Endometrial microvascular endothelial cells (primary cell): Measurements from ENCODE around the gene OR2T33. TPM values are rescaled to one million over a fixed set of nuclear protein-coding genes. Genes with fewer than 3 reads are reported as not detected.
"Not testable (repeated sequence)": the region's sequence is repeated elsewhere in the genome, so short reads cannot be mapped to it uniquely, and the experiment has no call there.

Experiments used
- in situ Hi-C: cut with HindIII; loops from 2 replicates; pipeline ENCODE4 v1.10.0; 2017; ENCODE audit warnings: low sequenced_read_pairs, low pct_unique_long_range_greater_than_20kb; ENCODE audit errors: inconsistent ontology term
- total RNA-seq: library from RNA; depleted of rRNA; stranded (reverse); fragments of >200 nt; gene quantifications from one replicate; pipeline ENCODE4 v1.2.3, GENCODE V29; 2015; ENCODE audit errors: inconsistent ontology term

Gene OR2T33, protein sequence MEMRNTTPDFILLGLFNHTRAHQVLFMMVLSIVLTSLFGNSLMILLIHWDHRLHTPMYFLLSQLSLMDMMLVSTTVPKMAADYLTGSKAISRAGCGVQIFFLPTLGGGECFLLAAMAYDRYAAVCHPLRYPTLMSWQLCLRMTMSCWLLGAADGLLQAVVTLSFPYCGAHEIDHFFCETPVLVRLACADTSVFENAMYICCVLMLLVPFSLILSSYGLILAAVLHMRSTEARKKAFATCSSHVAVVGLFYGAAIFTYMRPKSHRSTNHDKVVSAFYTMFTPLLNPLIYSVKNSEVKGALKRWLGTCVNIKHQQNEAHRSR
- total RNA-seq = not detected

DNA sequence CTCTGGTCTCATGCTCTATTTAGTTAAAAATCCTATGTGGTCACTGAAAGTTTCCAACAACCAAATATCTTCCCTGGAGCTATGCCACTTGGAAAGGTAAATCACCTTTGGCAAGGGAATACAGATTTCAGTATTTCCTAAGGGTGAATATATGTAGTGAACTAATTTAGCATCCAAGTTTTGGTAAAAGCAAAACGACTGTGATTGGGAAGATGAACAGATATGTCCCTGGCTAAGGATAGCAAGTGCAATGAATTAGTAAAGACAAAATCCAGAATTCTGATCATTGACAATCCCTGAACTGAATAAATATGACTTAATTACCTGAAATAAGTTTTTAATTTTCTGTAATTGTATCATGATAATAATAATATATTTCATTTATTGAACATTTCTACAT, at the start of gene OR2T33:
OR2T33 (minus strand) TSS at position 101 of the 400 bp plus-strand sequence. CDS start 4,162 bp downstream, outside the sequence.
- in situ Hi-C loops = no loop called here

DNA sequence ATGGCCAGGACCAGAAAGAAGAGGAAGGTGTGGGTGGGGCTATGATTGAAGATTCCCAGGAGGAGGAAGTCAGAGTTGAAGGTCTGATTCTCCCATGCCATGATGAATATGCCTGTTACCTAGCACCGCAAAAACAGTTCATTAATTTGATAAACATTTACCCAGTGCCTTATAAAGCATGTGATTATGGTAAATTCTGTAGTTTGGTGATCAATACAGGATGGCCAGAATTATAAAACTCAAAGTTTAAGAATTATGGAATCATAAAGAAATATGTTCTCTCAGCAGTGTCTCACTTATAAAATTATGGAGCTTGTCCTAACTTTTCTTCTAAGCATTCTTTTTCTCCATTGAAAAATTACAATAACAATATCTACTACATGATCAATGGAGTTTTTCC, 46.7 kb upstream of the OR2T33 start, which contains the start of gene OR2M7:
OR2M7 (minus strand) TSS at position 101 of the 400 bp plus-strand sequence; CDS start at position 101, 0 bp downstream.
- in situ Hi-C loops = no loop called here

DNA sequence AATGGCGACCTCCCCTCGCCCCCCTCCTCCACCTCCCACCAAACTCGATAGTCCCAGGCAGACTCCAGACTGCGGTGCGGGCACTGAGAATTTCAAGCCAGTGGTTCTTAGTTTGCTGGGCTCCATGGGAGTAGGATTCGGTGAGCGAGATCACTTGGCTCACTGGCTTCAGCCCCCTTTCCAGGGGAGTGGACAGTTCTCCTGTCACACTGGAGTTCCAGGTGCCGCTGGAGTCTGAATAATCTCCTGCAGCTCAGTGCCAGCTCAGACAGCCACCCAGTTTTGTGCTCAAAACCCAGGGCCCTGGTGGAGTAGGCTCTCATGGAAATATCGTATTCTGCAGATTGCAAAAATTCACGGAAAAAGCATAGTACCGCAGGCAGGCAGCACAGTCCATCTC, 39.0 kb upstream of the OR2T33 start:
- in situ Hi-C loops = no loop called here

DNA sequence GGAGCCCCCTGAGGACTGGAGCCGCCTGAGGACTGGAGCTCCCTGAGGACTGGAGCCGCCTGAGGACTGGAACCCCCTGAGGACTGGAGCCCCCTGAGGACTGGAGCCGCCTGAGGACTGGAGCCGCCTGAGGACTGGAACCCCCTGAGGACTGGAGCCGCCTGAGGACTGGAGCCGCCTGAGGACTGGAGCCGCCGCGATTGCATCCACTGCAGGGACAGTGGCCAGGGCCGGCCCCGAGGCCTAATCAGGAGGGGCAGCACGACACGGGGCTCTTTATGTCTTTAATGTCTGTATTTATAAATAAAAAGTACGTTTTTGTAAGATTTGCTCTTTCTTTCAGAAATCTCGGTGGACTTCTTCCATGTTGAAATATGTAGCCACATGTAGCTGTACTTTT, 29.0 kb upstream of the OR2T33 start:
- in situ Hi-C loops = not testable (repeated sequence)

DNA sequence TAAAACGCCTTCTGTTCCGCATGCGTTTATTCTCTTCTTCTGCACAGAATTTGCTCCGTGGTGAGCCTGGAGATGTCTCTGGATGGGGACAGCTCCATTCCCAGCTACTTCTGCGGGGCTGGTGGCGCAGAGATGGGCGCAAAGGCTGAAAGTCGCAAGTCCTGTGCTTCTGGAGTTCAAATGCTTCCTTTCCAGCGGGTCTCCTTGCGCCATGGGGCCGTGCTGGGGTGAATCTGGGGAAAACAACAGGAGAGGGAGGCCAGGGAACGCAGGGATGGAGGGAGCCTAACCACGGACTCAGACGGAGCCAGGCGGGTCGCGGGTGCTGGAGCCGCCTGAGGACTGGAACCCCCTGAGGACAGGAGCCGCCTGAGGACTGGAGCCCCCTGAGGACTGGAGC, 28.3 kb upstream of the OR2T33 start:
- in situ Hi-C loops = no loop called here

DNA sequence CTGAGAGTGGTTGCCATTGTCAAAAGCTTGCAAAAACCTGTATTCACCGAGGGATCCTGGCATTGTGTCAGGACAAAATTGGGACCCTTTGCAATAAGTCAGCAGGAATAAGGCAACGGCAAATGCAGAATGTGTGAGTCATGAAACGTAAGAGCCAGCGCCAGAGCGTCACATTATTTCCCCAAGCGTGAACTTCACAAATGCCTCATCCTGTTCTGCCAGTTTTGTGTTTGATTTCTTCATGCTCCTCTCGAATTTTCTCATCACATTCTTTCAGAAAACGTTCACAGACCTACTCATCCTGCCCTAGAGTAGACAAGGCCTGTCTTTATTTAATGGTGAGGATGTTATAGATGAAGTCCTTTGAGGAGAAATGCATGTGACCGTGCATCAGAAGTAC, 27.9 kb upstream of the OR2T33 start:
- in situ Hi-C loops = not testable (repeated sequence)

DNA sequence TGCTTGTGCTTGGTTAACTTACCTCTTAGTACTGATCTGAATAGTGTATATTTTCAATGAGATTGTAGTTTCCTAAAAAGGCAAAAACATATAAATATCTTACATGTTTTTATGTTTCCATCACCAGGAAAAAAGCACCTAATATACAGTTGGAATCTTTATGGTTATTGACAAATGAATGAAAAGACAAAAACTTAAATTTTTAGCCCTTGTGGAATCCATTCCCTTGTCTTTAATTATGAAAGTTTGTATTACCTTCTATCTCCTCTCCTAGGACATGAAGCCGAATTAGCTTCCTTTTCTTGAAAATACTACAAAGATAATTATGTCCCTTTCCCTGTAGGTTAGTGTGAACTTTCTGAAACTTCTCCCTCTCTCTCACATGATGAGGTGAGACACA, 25.5 kb upstream of the OR2T33 start, which contains the start of gene OR2T12:
OR2T12 (minus strand) TSS at position 101 of the 400 bp plus-strand sequence. CDS start 7,846 bp downstream, outside the sequence.
- in situ Hi-C loops = no loop called here

DNA sequence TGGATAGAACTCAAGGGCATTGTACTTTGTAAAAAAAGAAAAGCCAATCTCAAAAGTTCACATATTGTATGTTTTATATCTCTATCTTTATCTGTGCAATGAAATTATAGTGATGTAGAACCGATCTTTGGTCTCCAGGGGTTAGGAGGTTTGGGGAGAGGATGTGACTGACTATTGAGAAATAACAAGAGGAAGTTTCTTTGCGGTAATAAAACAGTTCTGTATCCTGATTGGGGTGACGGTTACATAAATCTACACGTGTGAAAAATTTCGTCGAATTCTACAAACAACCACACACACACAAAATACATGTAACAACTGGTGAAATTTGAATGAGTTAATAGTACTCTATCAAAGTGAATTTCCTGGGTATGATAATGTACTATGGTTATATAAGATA, 10.6 kb upstream of the OR2T33 start:
- in situ Hi-C loops = no loop called here

DNA sequence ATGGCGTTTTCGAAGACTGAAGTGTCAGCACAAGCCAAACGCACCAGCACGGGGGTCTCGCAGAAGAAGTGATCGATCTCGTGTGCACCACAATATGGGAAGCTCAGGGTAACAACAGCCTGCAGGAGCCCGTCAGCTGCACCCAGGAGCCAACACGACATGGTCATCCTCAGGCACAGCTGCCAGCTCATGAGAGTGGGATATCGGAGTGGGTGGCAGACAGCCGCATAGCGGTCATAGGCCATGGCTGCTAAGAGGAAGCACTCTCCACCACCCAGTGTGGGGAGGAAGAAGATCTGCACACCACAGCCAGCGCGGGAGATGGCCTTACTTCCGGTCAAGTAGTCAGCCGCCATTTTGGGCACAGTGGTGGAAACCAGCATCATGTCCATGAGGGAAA, 4.6 kb downstream of the OR2T33 start:
- in situ Hi-C loops = not testable (repeated sequence)

DNA sequence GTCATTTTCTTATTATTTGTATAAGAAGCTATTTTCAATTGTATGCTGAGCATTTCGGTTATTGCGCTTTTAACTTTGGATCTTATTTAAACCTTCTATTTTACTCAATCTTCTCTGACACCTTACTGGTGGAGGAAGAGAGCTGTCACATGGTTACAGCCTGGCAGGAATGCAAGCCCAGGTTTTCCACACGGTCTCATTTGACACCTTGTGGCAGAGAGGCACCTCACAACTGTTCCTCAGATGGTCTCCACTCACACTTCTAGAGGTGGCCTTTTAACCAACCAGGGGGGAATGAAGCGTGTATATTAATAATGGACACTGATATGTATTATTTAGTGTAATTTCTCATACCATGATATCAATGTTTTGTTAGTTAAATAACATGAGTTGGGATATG, 9.6 kb downstream of the OR2T33 start:
- in situ Hi-C loops = no loop called here

DNA sequence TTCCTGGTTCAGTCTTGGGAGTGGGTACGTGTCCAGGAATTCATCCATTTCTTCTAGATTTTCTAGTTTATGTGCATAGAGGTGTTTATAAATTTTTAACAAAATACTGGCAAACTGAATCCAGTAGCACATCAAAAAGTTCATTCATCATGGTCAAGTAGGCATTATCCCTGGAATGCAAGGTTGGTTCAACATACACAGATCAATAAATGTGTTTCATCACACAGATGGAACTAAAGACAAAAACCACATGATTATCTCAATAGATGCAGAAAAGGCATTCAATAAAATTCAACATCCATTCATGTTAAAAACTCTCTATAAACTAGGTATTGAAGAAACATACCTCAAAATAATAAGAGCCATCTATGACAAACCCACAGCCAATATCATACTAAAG, 18.5 kb downstream of the OR2T33 start:
- in situ Hi-C loops = not testable (repeated sequence)

DNA sequence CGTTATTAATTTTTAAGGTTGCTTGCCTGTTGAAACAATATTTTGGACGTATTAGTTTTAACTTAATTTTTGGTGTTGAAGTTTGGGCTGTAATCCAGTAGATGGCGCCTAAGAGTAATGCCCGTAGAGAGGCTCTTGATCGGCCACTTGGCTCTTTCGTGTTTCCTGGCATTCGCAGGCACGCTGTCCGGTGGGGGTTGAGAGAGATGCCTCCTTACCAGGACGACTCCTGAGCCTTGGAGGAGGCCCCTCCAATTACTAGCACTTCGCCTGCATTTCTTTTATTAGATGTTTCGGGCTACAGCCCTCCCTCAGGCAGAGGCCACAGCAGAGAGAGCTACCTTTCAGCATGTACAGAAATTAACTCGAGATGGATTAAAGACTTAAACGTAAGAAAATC, 34.6 kb downstream of the OR2T33 start:
- in situ Hi-C loops = no loop called here

DNA sequence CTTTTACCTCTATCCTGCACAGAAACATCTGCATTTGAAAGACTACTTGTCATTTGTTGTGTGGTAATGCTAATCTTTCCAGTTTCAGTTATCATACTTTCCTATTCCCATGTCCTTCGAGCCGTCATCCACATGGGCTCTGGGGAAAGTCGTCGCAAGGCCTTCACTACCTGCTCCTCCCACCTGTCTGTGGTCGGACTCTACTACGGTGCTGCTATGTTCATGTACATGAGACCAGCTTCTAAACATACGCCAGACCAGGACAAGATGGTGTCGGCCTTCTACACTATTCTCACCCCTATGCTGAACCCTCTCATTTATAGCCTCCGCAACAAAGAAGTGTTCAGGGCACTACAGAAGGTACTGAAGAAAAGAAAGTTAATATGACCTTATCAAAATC, 38.3 kb downstream of the OR2T33 start:
- in situ Hi-C loops = no loop called here

DNA sequence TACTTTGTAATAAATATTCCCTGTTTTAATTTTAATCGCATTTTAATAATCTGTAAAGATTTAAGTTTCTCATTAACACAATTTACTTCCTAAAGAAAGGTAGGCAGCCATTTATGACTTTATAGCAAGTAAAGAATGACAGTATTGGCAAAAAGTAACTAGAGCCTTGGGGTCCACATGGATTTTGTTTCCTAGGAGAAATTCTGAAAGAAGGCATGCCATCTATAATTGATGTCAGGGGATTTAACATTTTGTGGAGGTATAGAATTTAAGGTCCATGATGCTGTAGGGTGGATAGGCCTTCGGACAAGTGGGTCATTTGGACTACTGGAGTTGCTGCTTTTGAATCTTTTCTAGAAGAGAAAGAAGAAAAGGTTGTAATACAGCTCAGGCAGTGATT, 46.7 kb downstream of the OR2T33 start, which contains the start of gene OR2M4:
OR2M4 (plus strand) TSS at position 301 of the 400 bp plus-strand sequence. CDS start 7,512 bp downstream, outside the sequence.
- in situ Hi-C loops = no loop called here

DNA sequence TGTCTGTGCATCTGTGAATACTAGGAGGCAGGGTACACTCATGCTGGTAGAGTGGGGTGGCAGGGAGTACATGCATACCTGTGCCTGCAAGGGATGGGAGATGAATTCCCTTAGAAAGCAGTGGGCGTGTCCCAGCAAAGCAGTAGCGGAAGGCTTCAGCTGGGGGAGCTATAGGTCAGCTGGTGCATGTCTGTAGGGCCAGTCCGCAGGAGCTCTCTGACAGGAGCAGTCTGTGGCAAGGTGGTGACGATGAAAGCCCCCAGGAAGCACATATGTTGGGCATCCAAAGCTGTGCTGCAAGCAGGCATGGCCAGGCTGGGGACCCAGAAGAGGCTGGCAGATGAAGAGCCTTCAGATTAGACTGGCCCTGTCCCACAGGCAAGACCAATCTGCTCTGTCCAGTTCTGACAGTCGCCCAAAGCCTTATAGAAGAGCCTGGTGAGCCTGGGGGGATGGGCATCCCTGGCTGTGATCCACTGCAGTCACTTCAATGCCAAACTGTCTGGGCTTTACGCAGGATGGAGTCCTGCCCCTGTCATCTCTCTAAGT, 48.3 kb downstream of the OR2T33 start:
- in situ Hi-C loops = no loop called here

DNA sequence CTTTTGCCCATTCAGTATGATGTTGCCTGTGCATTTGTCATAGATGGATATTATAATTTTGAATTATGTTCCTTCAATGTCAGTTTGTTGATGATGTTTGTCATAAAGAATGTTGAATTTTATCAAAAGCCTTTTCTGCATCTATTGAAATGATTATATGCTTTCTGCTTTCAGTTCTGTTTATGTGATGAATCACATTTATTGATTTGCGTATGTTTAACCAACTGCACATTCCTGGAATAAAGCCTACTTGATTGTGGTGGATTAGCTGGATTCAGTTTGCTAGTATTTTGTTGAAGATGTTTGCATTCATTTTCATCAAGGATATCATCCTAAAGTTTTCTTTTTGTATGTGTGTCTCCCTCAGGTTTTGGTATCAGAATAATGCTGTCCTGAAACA, 52.2 kb downstream of the OR2T33 start:
- in situ Hi-C loops = no loop called here

Other genes starting within 250 kb of the OR2T33 start
- gene OR2L2, start 247.9 kb downstream of the OR2T33 start, total RNA-seq = not detected
- gene OR2L3, start 231.1 kb downstream of the OR2T33 start, total RNA-seq = not detected
- gene OR2L13, start 182.8 kb downstream of the OR2T33 start, total RNA-seq = not detected
- gene OR2M5, start 132.8 kb downstream of the OR2T33 start, total RNA-seq = not detected
- not detected for gene OR2M2, start 103.2 kb downstream of the OR2T33 start, total RNA-seq
- not detected for gene OR2M3, start 80.7 kb downstream of the OR2T33 start, total RNA-seq
- not detected for gene OR2M4, start 46.6 kb downstream of the OR2T33 start, total RNA-seq
- not detected for gene OR2T12, start 25.4 kb upstream of the OR2T33 start, total RNA-seq
- gene OR2M7, start 46.6 kb upstream of the OR2T33 start, total RNA-seq = not detected
- not detected for gene OR14C36, start 70.8 kb upstream of the OR2T33 start, total RNA-seq
- gene OR2T4, start 83.7 kb upstream of the OR2T33 start, total RNA-seq = not detected
- not detected for gene OR2T6, start 97.8 kb upstream of the OR2T33 start, total RNA-seq
- not detected for gene OR2T1, start 125.1 kb upstream of the OR2T33 start, total RNA-seq
- gene OR2T2, start 167.7 kb upstream of the OR2T33 start, total RNA-seq = not detected
- gene OR2T3, start 195.4 kb upstream of the OR2T33 start, total RNA-seq = not detected
- gene OR2T5, start 210.6 kb upstream of the OR2T33 start, total RNA-seq = not detected
- not detected for gene OR2G6, start 230.1 kb upstream of the OR2T33 start, total RNA-seq